ENCODE results near the gene TDRD7. TPM values are rescaled to one million over a fixed set of nuclear protein-coding genes. Genes with fewer than 3 reads are reported as not detected.

Gene TDRD7
- total and polyA plus RNA-seq, 2 of the 13 experiments (the other 11 are each of a cell fraction or from before 2014, with no cell fraction given) = 9.8 to 15.5 TPM

- no peak for TF ChIP-seq TBP (CRISPR knock-in tag; IDR thresholded peaks at IDR 0.05)
These were observed 45.4 kb upstream of the TDRD7 start (continued) for GRCh38 chr9:97366476-97366875.

GRCh38 chr9:97366889-97367288 lies 45.0 kb upstream of the TDRD7 start:
- ChIA-PET CTCF (ENCODE audit: low intra/inter-chr PET ratio, low total read pairs) (no interaction called here), POLR2A (no interaction called here)
- in situ Hi-C loops (cut with HindIII; ENCODE audit: extremely low pct_ligation_motif_present, low pct_unique_long_range_greater_than_20kb) (no loop called here), intact Hi-C loops (cut with micrococcal nuclease; ENCODE audit: unreplicated experiment) (no loop called here)
- Histone ChIP-seq H3K4me3 (replicated peaks in 1 of 3; ENCODE audit: insufficient read depth in 1 of 3, low read depth in 2 of 3, low read length in 3 of 3) (no peak overlapping the region), H3K4me2 (ENCODE audit: low read depth, low read length) (0 out of 2 replicates have a peak overlapping the region, but pooled peaks have one; percentile 39), H3K9me3 (ENCODE audit: low read length) (peaks cover 6% of the 10 kb centered on the region; the same call in 1 of the 2 replicates), H3K27me3 (ENCODE audit: control insufficient read depth in 1 of 2, insufficient read depth in 2 of 2, low read length in 2 of 2) (no peaks in the 10 kb centered on the region; a peak in 1 of 5 replicates), H3K4me1 (ENCODE audit: insufficient read depth, low read length) (peaks cover 50% of the 10 kb centered on the region), H2AFZ (ENCODE audit: low read length) (no peak overlapping the region), H3K9ac (ENCODE audit: insufficient read depth, low read depth, low read length) (no peak overlapping the region), H3K36me3 (replicated peaks in 1 of 2; ENCODE audit: control insufficient read depth in 1 of 2, insufficient read depth in 2 of 2, low read length in 2 of 2) (no peaks in the 10 kb centered on the region; a peak in 1 of 5 replicates), H3K79me2 (ENCODE audit: insufficient read depth, low read length) (no peaks in the 10 kb centered on the region), H4K20me1 (ENCODE audit: insufficient read depth, low read length) (no peaks in the 10 kb centered on the region), H3K27ac (ENCODE audit: extremely low read length, insufficient read depth, low read length) (no peak overlapping the region)
- TF ChIP-seq ZNF354B (CRISPR knock-in tag; IDR thresholded peaks at IDR 0.05) = no peak
- no peak for TF ChIP-seq JARID2 (CRISPR knock-in tag; IDR thresholded peaks at IDR 0.05; ENCODE audit: insufficient replicate concordance)
- TF ChIP-seq ARID5B (CRISPR knock-in tag; IDR thresholded peaks at IDR 0.05) = 0 out of 2 replicates have a peak, but pooled peaks have one; percentile 1
- TF ChIP-seq, protein P1, sequence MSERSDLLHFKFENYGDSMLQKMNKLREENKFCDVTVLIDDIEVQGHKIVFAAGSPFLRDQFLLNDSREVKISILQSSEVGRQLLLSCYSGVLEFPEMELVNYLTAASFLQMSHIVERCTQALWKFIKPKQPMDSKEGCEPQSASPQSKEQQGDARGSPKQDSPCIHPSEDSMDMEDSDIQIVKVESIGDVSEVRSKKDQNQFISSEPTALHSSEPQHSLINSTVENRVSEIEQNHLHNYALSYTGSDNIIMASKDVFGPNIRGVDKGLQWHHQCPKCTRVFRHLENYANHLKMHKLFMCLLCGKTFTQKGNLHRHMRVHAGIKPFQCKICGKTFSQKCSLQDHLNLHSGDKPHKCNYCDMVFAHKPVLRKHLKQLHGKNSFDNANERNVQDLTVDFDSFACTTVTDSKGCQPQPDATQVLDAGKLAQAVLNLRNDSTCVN (CRISPR knock-in tag; IDR thresholded peaks at IDR 0.05; ENCODE audit: borderline replicate concordance) = no peak
- 0 out of 2 replicates have a peak, but pooled peaks have one; percentile 1 for TF ChIP-seq NR2F6 (IDR thresholded peaks at IDR 0.05)
- no peak for TF ChIP-seq NR2F6 (CRISPR knock-in tag; IDR thresholded peaks at IDR 0.05)
- TF ChIP-seq, protein P2, sequence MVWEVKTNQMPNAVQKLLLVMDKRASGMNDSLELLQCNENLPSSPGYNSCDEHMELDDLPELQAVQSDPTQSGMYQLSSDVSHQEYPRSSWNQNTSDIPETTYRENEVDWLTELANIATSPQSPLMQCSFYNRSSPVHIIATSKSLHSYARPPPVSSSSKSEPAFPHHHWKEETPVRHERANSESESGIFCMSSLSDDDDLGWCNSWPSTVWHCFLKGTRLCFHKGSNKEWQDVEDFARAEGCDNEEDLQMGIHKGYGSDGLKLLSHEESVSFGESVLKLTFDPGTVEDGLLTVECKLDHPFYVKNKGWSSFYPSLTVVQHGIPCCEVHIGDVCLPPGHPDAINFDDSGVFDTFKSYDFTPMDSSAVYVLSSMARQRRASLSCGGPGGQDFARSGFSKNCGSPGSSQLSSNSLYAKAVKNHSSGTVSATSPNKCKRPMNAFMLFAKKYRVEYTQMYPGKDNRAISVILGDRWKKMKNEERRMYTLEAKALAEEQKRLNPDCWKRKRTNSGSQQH (CRISPR knock-in tag; IDR thresholded peaks at IDR 0.05; ENCODE audit: low read depth) = no peak
- TF ChIP-seq, protein P3, sequence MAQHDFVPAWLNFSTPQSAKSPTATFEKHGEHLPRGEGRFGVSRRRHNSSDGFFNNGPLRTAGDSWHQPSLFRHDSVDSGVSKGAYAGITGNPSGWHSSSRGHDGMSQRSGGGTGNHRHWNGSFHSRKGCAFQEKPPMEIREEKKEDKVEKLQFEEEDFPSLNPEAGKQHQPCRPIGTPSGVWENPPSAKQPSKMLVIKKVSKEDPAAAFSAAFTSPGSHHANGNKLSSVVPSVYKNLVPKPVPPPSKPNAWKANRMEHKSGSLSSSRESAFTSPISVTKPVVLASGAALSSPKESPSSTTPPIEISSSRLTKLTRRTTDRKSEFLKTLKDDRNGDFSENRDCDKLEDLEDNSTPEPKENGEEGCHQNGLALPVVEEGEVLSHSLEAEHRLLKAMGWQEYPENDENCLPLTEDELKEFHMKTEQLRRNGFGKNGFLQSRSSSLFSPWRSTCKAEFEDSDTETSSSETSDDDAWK (CRISPR knock-in tag; IDR thresholded peaks at IDR 0.05) = no peak
- FAIRE-seq (no peak), DNase-seq (ENCODE audit: low spot score) (no peak), ATAC-seq (no peak)
- 19% methylated on average over 2 of the region's 2 CpGs for WGBS (ENCODE audit: low lambda C conversion rate)
- no TSS peak for BruUV-seq (replicated peaks)

Measured in HepG2 (cell line).